GM12878 (cell line): ENCODE results near the gene VWA5B2. TPM values are rescaled to one million over a fixed set of nuclear protein-coding genes. Genes with fewer than 3 reads are reported as not detected.

Experiments used
- ATAC-seq: fragments of 200-7000 bp; cut with Tn5 transposase; 3 replicates; pipeline ENCODE4 v1.9.1; 2020; ENCODE audit warnings: mild to moderate bottlenecking, moderate library complexity
- BruUV-seq: library from RNA; stranded (reverse); fragments of 400-500 nt; replicated peaks from 2 replicates; lab custom pipeline; 2021; lab: Mats Ljungman, UMichigan
- CTCF ChIA-PET: fragments of 300-600 bp; sonication (Branson Sonifier 250); formaldehyde crosslinking; extraction: SDS; loops from one replicate; lab custom pipeline; 2021; ENCODE audit warnings: inconsistent platforms; lab: Yijun Ruan, JAX
- POLR2A ChIA-PET: fragments of 350-600 bp; formaldehyde crosslinking; extraction: SDS; loops from one replicate; lab custom pipeline; 2021; ENCODE audit warnings: inconsistent platforms; lab: Charles Lee
- RAD21 ChIA-PET: fragments of 300-600 bp; sonication (Branson Sonifier 250); formaldehyde crosslinking; loops from one replicate; lab custom pipeline; 2023; ENCODE audit warnings: antibody characterized with exemption; ENCODE audit not compliant: unreplicated experiment; lab: Charles Lee
- SMC1A ChIA-PET: fragments of 300-600 bp; sonication (Branson Sonifier 250); formaldehyde crosslinking; loops from one replicate; lab custom pipeline; 2023; ENCODE audit not compliant: unreplicated experiment, uncharacterized antibody; lab: Charles Lee
- DNase-seq: peaks from one replicate; pipeline ENCODE4 v3.0.0-alpha.2; 2011; ENCODE audit warnings: low read depth, low spot score
- FAIRE-seq: peaks from 3 replicates; lab custom pipeline; 2011; peaks lifted over from hg19 to GRCh38; lab: Jason Lieb, UNC
- H2AFZ ChIP-seq: 2 replicates; pipeline ENCODE4 v1.6.0; 2011; ENCODE audit warnings: low read depth, low read length, control low read depth; ENCODE audit not compliant: control insufficient read depth
- H3K27ac ChIP-seq: 2 replicates; pipeline ENCODE4 v1.5.1; 2011; ENCODE audit warnings: control low read depth; ENCODE audit not compliant: control insufficient read depth, insufficient read depth
- H3K27me3 ChIP-seq, 2 experiments: replicated peaks in 1 of 2; 2 replicates each; pipeline versions ENCODE4 v1.6.0 to v1.6.1; 2011; ENCODE audit warnings: low read length in 1 of 2; ENCODE audit not compliant: control insufficient read depth in 2 of 2, insufficient read depth in 2 of 2
- H3K36me3 ChIP-seq, 2 experiments: 2 replicates each; pipeline ENCODE4 v1.5.1; 2011; ENCODE audit warnings: low read length in 1 of 2; ENCODE audit not compliant: control insufficient read depth in 2 of 2, insufficient read depth in 2 of 2
- H3K4me1 ChIP-seq: 2 replicates; pipeline ENCODE4 v1.6.1; 2011; ENCODE audit warnings: mild to moderate bottlenecking, low read length, moderate library complexity, mixed read lengths; ENCODE audit not compliant: control insufficient read depth, insufficient read depth
- H3K4me2 ChIP-seq: 2 replicates; pipeline ENCODE4 v1.6.0; 2011; ENCODE audit warnings: control low read depth; ENCODE audit not compliant: control insufficient read depth, insufficient read depth
- H3K4me3 ChIP-seq: fragments of 200-600 bp; sonication (generic); 2 replicates; pipeline ENCODE4 v1.5.1; 2016
- H3K79me2 ChIP-seq: 2 replicates; pipeline ENCODE4 v1.6.0; 2011; ENCODE audit warnings: low read length; ENCODE audit not compliant: control insufficient read depth, insufficient read depth
- H3K9ac ChIP-seq: 2 replicates; pipeline ENCODE4 v1.8.0; 2011; ENCODE audit warnings: low read length, control low read depth, mixed read lengths; ENCODE audit not compliant: control insufficient read depth, insufficient read depth
- H3K9me3 ChIP-seq: replicated peaks from 3 replicates; pipeline ENCODE4 v1.5.1; 2011; ENCODE audit warnings: mild to moderate bottlenecking, low read length; ENCODE audit not compliant: control insufficient read depth, insufficient read depth
- H4K20me1 ChIP-seq: 2 replicates; pipeline ENCODE4 v1.6.0; 2011; ENCODE audit not compliant: control insufficient read depth, insufficient read depth
- ATF3 ChIP-seq: IDR thresholded peaks from 2 replicates; pipeline ENCODE4 v1.6.1; 2011; ENCODE audit warnings: low read depth, mild to moderate bottlenecking, low read length, moderate library complexity, borderline replicate concordance; ENCODE audit errors: extremely low read depth
- ELK1 ChIP-seq: IDR thresholded peaks from 2 replicates; pipeline ENCODE4 v1.6.1; 2012; ENCODE audit warnings: low read depth, low read length, improper control_type of control experiment
- IKZF1 ChIP-seq: fragments of 450-650 bp; conservative IDR thresholded peaks from 2 replicates; pipeline ENCODE4 v1.6.1; 2017; ENCODE audit warnings: antibody characterized with exemption, mild to moderate bottlenecking
- MLLT1 ChIP-seq: fragments of 450-650 bp; IDR thresholded peaks from 2 replicates; pipeline ENCODE4 v1.6.1; 2016; ENCODE audit warnings: mild to moderate bottlenecking
- RB1 ChIP-seq: fragments of 450-650 bp; formaldehyde crosslinking; IDR thresholded peaks from 2 replicates; pipeline ENCODE4 v1.6.1; 2017; ENCODE audit warnings: mild to moderate bottlenecking, borderline replicate concordance
- RFX5 ChIP-seq: IDR thresholded peaks from 2 replicates; pipeline ENCODE4 v1.6.1; 2011; ENCODE audit warnings: low read depth, low read length, improper control_type of control experiment
- SIX5 ChIP-seq: IDR thresholded peaks from 2 replicates; pipeline ENCODE4 v1.6.1; 2011; ENCODE audit warnings: mild to moderate bottlenecking, low read depth, low read length, moderate library complexity; ENCODE audit not compliant: severe bottlenecking
- SMARCA5 ChIP-seq: fragments of 450-650 bp; IDR thresholded peaks from 2 replicates; pipeline ENCODE4 v1.6.1; 2017; ENCODE audit warnings: mild to moderate bottlenecking
- SREBF1 ChIP-seq: IDR thresholded peaks from 2 replicates; pipeline ENCODE4 v1.6.1; 2012; ENCODE audit warnings: mild to moderate bottlenecking, low read length
- ZBTB11 ChIP-seq: fragments of 450-650 bp; formaldehyde crosslinking; IDR thresholded peaks from 2 replicates; pipeline ENCODE4 v1.5.0; 2022; ENCODE audit warnings: mild to moderate bottlenecking, missing genetic modification characterization
- ZBTB4 ChIP-seq: fragments of 450-650 bp; formaldehyde crosslinking; IDR thresholded peaks from 2 replicates; pipeline ENCODE4 v1.4.0; 2022; ENCODE audit warnings: mild to moderate bottlenecking, moderate library complexity
- ZSCAN29 ChIP-seq: fragments of 450-650 bp; IDR thresholded peaks from 2 replicates; pipeline ENCODE4 v1.6.1; 2017; ENCODE audit warnings: mild to moderate bottlenecking, moderate library complexity
- WGBS: methylation state at CpG from one replicate; pipeline ENCODE4 v1.1.6; 2016; ENCODE audit warnings: low lambda C conversion rate; ENCODE audit not compliant: insufficient replicate concordance, insufficient coverage; ENCODE audit errors: missing lambda C conversion rate; 5-methylcytosine and 5-hydroxymethylcytosine counted together
- in situ Hi-C: fragments of 300-500 bp; cut with MboI; formaldehyde crosslinking; loops from 9 replicates; pipeline ENCODE4 v1.14.3; 2018; ENCODE audit warnings: mixed read lengths
- intact Hi-C: fragments of 100-400 bp; cut with micrococcal nuclease; formaldehyde crosslinking; loops from one replicate; pipeline ENCODE4 v1.14.2; 2022; ENCODE audit not compliant: unreplicated experiment
- polyA plus RNA-seq, 11 experiments: library from polyadenylated mRNA; depleted of rRNA in 4 of 11; unstranded in 6 of 11; stranded (reverse) in 5 of 11; fragments of >200 nt; fragmentation: Nextera tagmentation in 4 of 11; fragmentation: Illumina TruSeq in 1 of 11; extraction: Ambion mirVana in 4 of 11; extraction: Trizol in 1 of 11; gene quantifications; 1 replicate in 1 of 11; 2 replicates in 10 of 11; pipeline versions ENCODE4 v1.2.1 to v1.2.3, GENCODE V29; 2011 to 2016; ENCODE audit warnings: inconsistent platforms in 2 of 11, missing spikeins in 2 of 11, low read depth in 1 of 11
- total RNA-seq, 4 experiments: library from RNA; depleted of rRNA in 3 of 4; stranded (reverse); fragments of >200 nt in 3 of 4; fragmentation: Illumina TruSeq in 1 of 4; extraction: Trizol in 1 of 4; gene quantifications; 2 replicates each; pipeline versions ENCODE4 v1.2.1 to v1.2.3, GENCODE V29; 2013 to 2021

VWA5B2 gene
- total and polyA plus RNA-seq, 10 of the 15 experiments (the other 5 are each of a cell fraction or from before 2014, with no cell fraction given): 0.03 to 0.09 TPM; not detected in 8

- ChIA-PET CTCF (interaction anchor here (1.4 kb wide), 1 partner anchor 51 kb away, joined by 3 read pairs; the partner anchor contains the start of gene EEF1AKMT4), POLR2A (no interaction called here), RAD21 (interaction anchor here (0.7 to 1.1 kb wide), 3 partner anchors 27 to 173 kb away, joined by 3 read pairs; no protein-coding TSS in a partner anchor), SMC1A (interaction anchor here (1.1 kb wide), 1 partner anchor 43 kb away, joined by 4 read pairs; the partner anchor contains the start of gene DVL3)
- TF ChIP-seq SIX5 (no peak), MLLT1 (no peak), ZBTB11 (no peak), IKZF1 (no peak), ELK1 (no peak), RB1 (no peak), ZSCAN29 (no peak), SREBF1 (no peak), SMARCA5 (no peak), ATF3 (no peak), RFX5 (no peak), ZBTB4 (CRISPR knock-in tag) (no peak)
- no peak overlapping the region for H2AFZ ChIP-seq
- H3K4me2 ChIP-seq: no peak overlapping the region
- H3K27ac ChIP-seq: no peak overlapping the region
- intact Hi-C loops: no loop called here
- H3K9ac ChIP-seq: no peak overlapping the region
- no peaks in the 10 kb centered on the region for H3K79me2 ChIP-seq
- DNase-seq (no peak), ATAC-seq (no peak), FAIRE-seq (no peak)
- no peaks in the 10 kb centered on the region for H3K27me3 ChIP-seq
- no peaks in the 10 kb centered on the region for H3K4me1 ChIP-seq
- in situ Hi-C loops: no loop called here
- H4K20me1 ChIP-seq: no peaks in the 10 kb centered on the region
- no TSS peak for BruUV-seq
- no peaks in the 10 kb centered on the region for H3K9me3 ChIP-seq
- H3K4me3 ChIP-seq: no peak overlapping the region
- WGBS: 90% methylated on average over 9 of the region's 9 CpGs
- H3K36me3 ChIP-seq: peaks cover 8 to 13% of the 10 kb centered on the region in 2 experiments; a peak in 3 of 4 replicates
These were observed 30.9 kb upstream of the VWA5B2 start for GRCh38 chr3:184198509-184198908.
